Activated CD8-positive, alpha-beta memory T cell treated with anti-CD3 and anti-CD28 coated beads for 24 hours (primary cell): ENCODE results near the gene SLFN12L.

Experiments used
- DNase-seq: peaks from one replicate; pipeline ENCODE4 v3.0.0-alpha.2; 2020

The SLFN12L gene

DNA sequence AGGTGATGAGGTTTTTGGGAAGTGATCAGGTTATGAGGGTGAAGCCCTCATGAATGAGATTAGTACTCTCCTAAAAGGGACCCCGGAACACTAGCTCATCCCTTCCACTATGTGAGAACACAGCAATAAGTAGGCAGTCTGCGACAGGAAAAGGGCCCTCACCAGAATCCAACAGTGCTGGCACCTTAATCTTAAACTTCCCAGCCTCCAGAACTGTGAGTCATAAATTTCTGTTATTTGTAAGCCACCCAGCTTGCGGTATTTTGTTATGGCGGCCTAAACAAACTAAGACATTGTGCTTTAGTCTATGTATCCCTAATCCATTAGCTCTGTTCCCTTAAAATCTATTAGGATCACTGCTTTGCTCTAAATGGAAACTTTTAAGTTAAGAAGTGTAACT lies 113.7 kb downstream of the SLFN12L start:
- DNase-seq, result no peak
